ENCODE measurements around the gene UNC13A. TPM values are rescaled to one million over a fixed set of nuclear protein-coding genes. Genes with fewer than 3 reads are reported as not detected.

The UNC13A gene
- total and polyA plus RNA-seq, 2 donors (not counting 3 experiments of a cell fraction or from before 2014, with no cell fraction given) = 0.04 to 0.09 TPM

DNA sequence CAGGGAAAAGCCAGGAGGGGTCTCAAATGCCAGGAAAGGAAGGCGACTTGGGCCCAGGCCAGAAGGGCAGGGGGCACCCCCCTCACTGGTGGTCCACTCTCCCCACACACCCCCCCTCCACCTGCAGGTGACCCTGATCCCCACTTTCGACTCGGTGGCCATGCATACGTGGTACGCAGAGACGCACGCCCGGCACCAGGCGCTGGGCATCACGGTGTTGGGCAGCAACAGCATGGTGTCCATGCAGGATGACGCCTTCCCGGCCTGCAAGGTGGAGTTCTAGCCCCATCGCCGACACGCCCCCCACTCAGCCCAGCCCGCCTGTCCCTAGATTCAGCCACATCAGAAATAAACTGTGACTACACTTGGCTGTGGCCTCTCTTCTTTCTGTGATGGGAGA, 46.0 kb upstream of the UNC13A start:
- DNase-seq (ENCODE audit: low read depth, low spot score) = no peak
- no peak for TF ChIP-seq POLR2A (IDR thresholded peaks at IDR 0.05; ENCODE audit: low read depth, low read length)
- TF ChIP-seq FOS (IDR thresholded peaks at IDR 0.05; ENCODE audit: borderline replicate concordance, insufficient read depth, low read length) = no peak
- TF ChIP-seq CTCF (IDR thresholded peaks at IDR 0.05; ENCODE audit: extremely low read depth in 1 of 2, insufficient read depth in 1 of 2, low read depth in 1 of 2, low read length in 2 of 2) = no peak
- no peak for TF ChIP-seq GATA2 (IDR thresholded peaks at IDR 0.05; ENCODE audit: insufficient read depth, insufficient read length, low read depth, low read length)
- no peak for TF ChIP-seq POLR2AphosphoS5 (IDR thresholded peaks at IDR 0.05; ENCODE audit: insufficient read depth, low read depth, low read length)
- no peak for TF ChIP-seq EZH2 (IDR thresholded peaks at IDR 0.05; ENCODE audit: borderline replicate concordance, low read depth, low read length, severe bottlenecking)
- no peak for TF ChIP-seq MYC (IDR thresholded peaks at IDR 0.05; ENCODE audit: low read depth, low read length)
- TF ChIP-seq JUN (IDR thresholded peaks at IDR 0.05; ENCODE audit: borderline replicate concordance, insufficient read depth, insufficient read length, low read depth) = no peak
- TF ChIP-seq, protein P1, sequence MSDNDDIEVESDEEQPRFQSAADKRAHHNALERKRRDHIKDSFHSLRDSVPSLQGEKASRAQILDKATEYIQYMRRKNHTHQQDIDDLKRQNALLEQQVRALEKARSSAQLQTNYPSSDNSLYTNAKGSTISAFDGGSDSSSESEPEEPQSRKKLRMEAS (IDR thresholded peaks at IDR 0.05; ENCODE audit: insufficient read depth, insufficient read length) = no peak
- Histone ChIP-seq H2AFZ (ENCODE audit: low read depth, low read length) (no peak overlapping the region), H3K4me1 (ENCODE audit: control insufficient read depth, extremely low read depth, insufficient read depth, low read length) (no peaks in the 10 kb centered on the region), H4K20me1 (replicated peaks; ENCODE audit: control insufficient read depth, extremely low read depth, insufficient read depth, low read length) (no peaks in the 10 kb centered on the region), H3K9me3 (replicated peaks; ENCODE audit: control insufficient read depth, insufficient read depth, low read length) (no peaks in the 10 kb centered on the region), H3K27me3 (ENCODE audit: control insufficient read depth in 2 of 2, insufficient read depth in 2 of 2, low read length in 2 of 2) (no peaks in the 10 kb centered on the region), H3K27ac (ENCODE audit: insufficient read depth, low read depth, low read length) (no peak overlapping the region), H3K9me1 (replicated peaks; ENCODE audit: control insufficient read depth, extremely low read depth, insufficient read depth, low read length) (no peaks in the 10 kb centered on the region), H3K79me2 (ENCODE audit: control insufficient read depth, insufficient read depth, low read length) (peaks cover 46% of the 10 kb centered on the region), H3K4me3 (replicated peaks in 1 of 3; ENCODE audit: insufficient read depth in 1 of 3, low read depth in 1 of 3, low read length in 3 of 3) (no peak overlapping the region), H3K9ac (replicated peaks; ENCODE audit: extremely low read depth, insufficient read depth, low read length) (no peak overlapping the region), H3K36me3 (ENCODE audit: control insufficient read depth in 2 of 2, extremely low read depth in 1 of 2, insufficient read depth in 2 of 2, low read length in 2 of 2) (peaks cover 36 to 39% of the 10 kb centered on the region in 2 experiments), H3K4me2 (ENCODE audit: insufficient read depth, low read length) (no peak overlapping the region)
- BruUV-seq (replicated peaks) = no TSS peak
- CTCF ChIA-PET = interaction anchor here (1.0 kb wide), 1 partner anchor 9 kb away, joined by 3 read pairs; no protein-coding TSS in a partner anchor
- FAIRE-seq = no peak
- intact Hi-C loops (cut with micrococcal nuclease) (no loop called here), dilution Hi-C loops (cut with MboI; ENCODE audit: extremely low pct_ligation_motif_present, low sequenced_read_pairs) (no loop called here)
- POLR2A ChIA-PET = no interaction called here

Data from endothelial cell of umbilical vein (primary cell).